GM19372 (cell line): ENCODE results near the gene AGAP3.

Experiments
- ATAC-seq: cut with Tn5 transposase; IDR thresholded peaks from one replicate; pipeline ENCODE4 v1.9.1; 2021; ENCODE audit warnings: mild to moderate bottlenecking, low read depth, moderate library complexity; ENCODE audit not compliant: unreplicated experiment

AGAP3 gene

GRCh38 chr7:151133266-151133985 lies 47.2 kb downstream of the AGAP3 start:
- no peak for ATAC-seq

GRCh38 chr7:151133986-151134742 lies 47.9 kb downstream of the AGAP3 start:
- ATAC-seq: no peak

- no peak for ATAC-seq
Observed at GRCh38 chr7:151134743-151135524, 48.7 kb downstream of the AGAP3 start.

- ATAC-seq: no peak
Observed at GRCh38 chr7:151135525-151135845, 49.2 kb downstream of the AGAP3 start.

- no peak for ATAC-seq
Observed at GRCh38 chr7:151135866-151136843, 49.9 kb downstream of the AGAP3 start.

- no peak for ATAC-seq
Observed at GRCh38 chr7:151137076-151137675, 50.9 kb downstream of the AGAP3 start.

GRCh38 chr7:151137791-151138152 lies 51.5 kb downstream of the AGAP3 start:
- no peak for ATAC-seq

GRCh38 chr7:151138153-151138851 lies 52.0 kb downstream of the AGAP3 start:
- no peak for ATAC-seq

- no peak for ATAC-seq
Observed at GRCh38 chr7:151139071-151139790, 53.0 kb downstream of the AGAP3 start.

- ATAC-seq: no peak
Observed at GRCh38 chr7:151139791-151140190, 53.5 kb downstream of the AGAP3 start.

GRCh38 chr7:151140826-151141225 lies 54.6 kb downstream of the AGAP3 start:
- ATAC-seq: no peak

- ATAC-seq: no peak
Observed at GRCh38 chr7:151141311-151141854, 55.1 kb downstream of the AGAP3 start.

GRCh38 chr7:151141855-151142685 lies 55.8 kb downstream of the AGAP3 start:
- no peak for ATAC-seq

- no peak for ATAC-seq
Observed at GRCh38 chr7:151142686-151143040, 56.4 kb downstream of the AGAP3 start.

- no peak for ATAC-seq
Observed at GRCh38 chr7:151143261-151144015, 57.2 kb downstream of the AGAP3 start.

GRCh38 chr7:151144387-151144786 lies 58.1 kb downstream of the AGAP3 start:
- no peak for ATAC-seq

GRCh38 chr7:151146761-151147160 lies 60.5 kb downstream of the AGAP3 start:
- ATAC-seq: no peak
